H1 (cell line): ENCODE results near the gene SPCS3. TPM values are rescaled to one million over a fixed set of nuclear protein-coding genes. Genes with fewer than 3 reads are reported as not detected.

Experiments
- CTCF ChIA-PET: fragments of 300-600 bp; sonication (Branson Sonifier 250); formaldehyde crosslinking; loops from one replicate; lab custom pipeline; 2021; ENCODE audit not compliant: partially characterized antibody; lab: Charles Lee
- POLR2A ChIA-PET: fragments of 300-600 bp; sonication (Branson Sonifier 250); formaldehyde crosslinking; loops from one replicate; lab custom pipeline; 2021; ENCODE audit warnings: inconsistent platforms; ENCODE audit not compliant: partially characterized antibody; lab: Charles Lee
- DNase-seq, 2 experiments: peaks; one replicate each; pipeline versions ENCODE4 v3.0.0 to v3.0.0-alpha.2; 2010 to 2022; ENCODE audit warnings: low spot score in 2 of 2, low read depth in 1 of 2, mixed read lengths in 1 of 2
- FAIRE-seq: peaks from 2 replicates; lab custom pipeline; 2011; peaks lifted over from hg19 to GRCh38; lab: Jason Lieb, UNC
- H2AFZ ChIP-seq: 2 replicates; pipeline ENCODE4 v1.8.1; 2012; ENCODE audit warnings: low read length, inconsistent platforms
- H2AK5ac ChIP-seq: 2 replicates; pipeline ENCODE4 v1.6.1; 2013; ENCODE audit warnings: low read depth, low read length
- H2BK120ac ChIP-seq: replicated peaks from 2 replicates; pipeline ENCODE3; 2013; ENCODE audit warnings: low read depth, low read length, inconsistent platforms
- H2BK12ac ChIP-seq: 2 replicates; pipeline ENCODE4 v1.6.1; 2013; ENCODE audit warnings: low read depth, low read length
- H2BK15ac ChIP-seq: 2 replicates; pipeline ENCODE4 v1.6.1; 2013; ENCODE audit warnings: low read length
- H2BK20ac ChIP-seq: 2 replicates; pipeline ENCODE4 v1.6.1; 2013; ENCODE audit warnings: low read length
- H2BK5ac ChIP-seq: 2 replicates; pipeline ENCODE4 v1.6.1; 2013; ENCODE audit warnings: low read depth, low read length
- H3K14ac ChIP-seq: 2 replicates; pipeline ENCODE4 v1.6.1; 2013; ENCODE audit warnings: inconsistent platforms; ENCODE audit not compliant: insufficient read length
- H3K18ac ChIP-seq: 2 replicates; pipeline ENCODE4 v1.6.1; 2013; ENCODE audit warnings: low read length; ENCODE audit errors: extremely low read depth
- H3K23ac ChIP-seq: 2 replicates; pipeline ENCODE4 v1.6.1; 2013; ENCODE audit warnings: inconsistent platforms; ENCODE audit not compliant: insufficient read length
- H3K23me2 ChIP-seq: 2 replicates; pipeline ENCODE4 v1.6.1; 2013; ENCODE audit warnings: low read depth, low read length
- H3K27ac ChIP-seq: 2 replicates; pipeline ENCODE4 v1.6.1; 2011; ENCODE audit warnings: low read depth, low read length, inconsistent platforms
- H3K27me3 ChIP-seq, 4 experiments: replicated peaks in 1 of 4; 1 replicate in 1 of 4; 2 replicates in 3 of 4; pipeline versions ENCODE4 v1.6.1 to v1.8.1; 2011 to 2013; ENCODE audit warnings: low read length in 3 of 4, mild to moderate bottlenecking in 3 of 4, inconsistent platforms in 2 of 4, mixed read lengths in 2 of 4, moderate library complexity in 1 of 4; ENCODE audit not compliant: control insufficient read depth in 3 of 4, insufficient read depth in 3 of 4; ENCODE audit errors: extremely low read depth in 1 of 4
- H3K36me3 ChIP-seq, 4 experiments: 2 replicates each; pipeline versions ENCODE4 v1.6.1 to v1.8.1; 2011 to 2013; ENCODE audit warnings: mild to moderate bottlenecking in 4 of 4, low read length in 3 of 4, moderate library complexity in 2 of 4, control low read depth in 1 of 4, inconsistent platforms in 1 of 4; ENCODE audit not compliant: insufficient read depth in 4 of 4, control insufficient read depth in 2 of 4
- H3K4ac ChIP-seq: replicated peaks from 2 replicates; pipeline ENCODE3; 2013; ENCODE audit warnings: low read length, low read depth, mixed read lengths, inconsistent platforms; ENCODE audit not compliant: insufficient read length
- H3K4me1 ChIP-seq, 4 experiments: replicated peaks in 1 of 4; 1 replicate in 1 of 4; 2 replicates in 3 of 4; pipeline versions ENCODE4 v1.6.1 to v1.8.1; 2011 to 2013; ENCODE audit warnings: low read length in 3 of 4, inconsistent platforms in 2 of 4, mixed read lengths in 1 of 4; ENCODE audit not compliant: insufficient read depth in 4 of 4, control insufficient read depth in 3 of 4
- H3K4me2 ChIP-seq, 2 experiments: 2 replicates each; pipeline versions ENCODE4 v1.6.1 to v1.8.1; 2011 to 2013; ENCODE audit warnings: low read depth in 2 of 2, low read length in 2 of 2, control low read depth in 1 of 2, inconsistent platforms in 1 of 2, mild to moderate bottlenecking in 1 of 2; ENCODE audit not compliant: insufficient read depth in 1 of 2
- H3K4me3 ChIP-seq, 4 experiments: fragments of 200-600, 300-600 bp in 1 of 4; sonication (generic), shearing (Covaris generic), sonication (Bioruptor Twin) in 1 of 4; 2 replicates each; pipeline versions ENCODE4 v1.5.1 to v1.8.1; 2011 to 2016; ENCODE audit warnings: low read length in 4 of 4, low read depth in 3 of 4, control low read depth in 2 of 4, inconsistent platforms in 2 of 4, mild to moderate bottlenecking in 2 of 4, mixed read lengths in 1 of 4, moderate library complexity in 1 of 4; ENCODE audit not compliant: insufficient read depth in 2 of 4; ENCODE audit errors: extremely low read depth in 1 of 4
- H3K56ac ChIP-seq: replicated peaks from 2 replicates; pipeline ENCODE3; 2013; ENCODE audit warnings: low read depth, mild to moderate bottlenecking, mixed read lengths, low read length, inconsistent platforms; ENCODE audit not compliant: insufficient read length
- H3K79me1 ChIP-seq: 2 replicates; pipeline ENCODE4 v1.6.1; 2013; ENCODE audit warnings: low read depth, low read length, control low read depth
- H3K79me2 ChIP-seq, 2 experiments: 2 replicates each; pipeline versions ENCODE4 v1.6.1 to v1.8.1; 2012 to 2013; ENCODE audit warnings: low read length in 2 of 2, mild to moderate bottlenecking in 2 of 2, inconsistent platforms in 1 of 2; ENCODE audit not compliant: insufficient read depth in 2 of 2, control insufficient read depth in 1 of 2
- H3K9ac ChIP-seq, 4 experiments: replicated peaks in 1 of 4; 1 replicate in 1 of 4; 2 replicates in 3 of 4; pipeline versions ENCODE4 v1.6.1 to v1.8.1; 2011 to 2013; ENCODE audit warnings: low read depth in 3 of 4, low read length in 3 of 4, control low read depth in 2 of 4, mild to moderate bottlenecking in 2 of 4, moderate library complexity in 2 of 4, inconsistent platforms in 1 of 4; ENCODE audit errors: extremely low read depth in 1 of 4
- H3K9me3 ChIP-seq, 2 experiments: 2 replicates each; pipeline versions ENCODE4 v1.6.1 to v1.8.1; 2012 to 2013; ENCODE audit warnings: mild to moderate bottlenecking in 2 of 2, moderate library complexity in 2 of 2, control low read depth in 1 of 2, inconsistent platforms in 1 of 2, low read depth in 1 of 2, low read length in 1 of 2, mixed read lengths in 1 of 2; ENCODE audit not compliant: insufficient read depth in 2 of 2
- H4K20me1 ChIP-seq, 2 experiments: replicated peaks in 1 of 2; 2 replicates each; pipeline versions ENCODE3 to v1.8.1; 2011 to 2013; ENCODE audit warnings: inconsistent platforms in 2 of 2, low read length in 2 of 2, mild to moderate bottlenecking in 1 of 2; ENCODE audit not compliant: insufficient read depth in 2 of 2, control insufficient read depth in 1 of 2
- H4K5ac ChIP-seq: 2 replicates; pipeline ENCODE4 v1.6.1; 2013; ENCODE audit warnings: low read length, low read depth, mixed read lengths, inconsistent platforms; ENCODE audit not compliant: insufficient read length
- H4K8ac ChIP-seq: 2 replicates; pipeline ENCODE4 v1.8.0; 2013; ENCODE audit warnings: mild to moderate bottlenecking, moderate library complexity, low read length, inconsistent platforms; ENCODE audit not compliant: insufficient read depth; ENCODE audit errors: extremely low read depth
- H4K91ac ChIP-seq: replicated peaks from 2 replicates; pipeline ENCODE3; 2013; ENCODE audit warnings: low read length, mixed read lengths, inconsistent platforms; ENCODE audit not compliant: insufficient read length
- CEBPB ChIP-seq: IDR thresholded peaks from 2 replicates; pipeline ENCODE4 v1.6.1; 2012; ENCODE audit warnings: low read depth, low read length
- JUND ChIP-seq: IDR thresholded peaks from 2 replicates; pipeline ENCODE4 v1.6.1; 2011; ENCODE audit warnings: mild to moderate bottlenecking, improper control_type of control experiment, low read length
- NANOG ChIP-seq: IDR thresholded peaks from 2 replicates; pipeline ENCODE4 v1.6.1; 2011; ENCODE audit warnings: low read length, low read depth, mild to moderate bottlenecking, inconsistent platforms; ENCODE audit not compliant: insufficient read depth, poor library complexity, severe bottlenecking
- TAF7 ChIP-seq: optimal IDR thresholded peaks from 2 replicates; pipeline ENCODE3; 2011; ENCODE audit warnings: low read depth, mild to moderate bottlenecking, inconsistent platforms, low read length, moderate library complexity, borderline replicate concordance
- WGBS, 2 experiments: shearing (Covaris generic) in 1 of 2; methylation state at CpG; one replicate each; pipeline versions ENCODE4 v1.1.6 to v1.1.7; 2013 to 2015; ENCODE audit warnings: low lambda C conversion rate in 2 of 2, mixed read lengths in 2 of 2, inconsistent platforms in 1 of 2, low coverage in 1 of 2, missing lambda C conversion rate in 1 of 2; ENCODE audit not compliant: insufficient replicate concordance in 2 of 2, insufficient coverage in 1 of 2, insufficient read length in 1 of 2; ENCODE audit errors: extremely low coverage in 1 of 2, missing lambda C conversion rate in 1 of 2; 5-methylcytosine and 5-hydroxymethylcytosine counted together
- polyA plus RNA-seq, 7 experiments: library from polyadenylated mRNA; depleted of rRNA in 3 of 7; stranded (reverse) in 5 of 7; unstranded in 2 of 7; fragments of >200 nt in 5 of 7; fragments of 200-250 nt in 2 of 7; gene quantifications; 1 replicate in 5 of 7; 2 replicates in 1 of 7; 4 replicates in 1 of 7; pipeline versions ENCODE4 v1.2.1 to v1.2.3, GENCODE V29; 2011 to 2013; ENCODE audit warnings: missing spikeins in 2 of 7, mixed read lengths in 2 of 7
- total RNA-seq: library from RNA; stranded (reverse); fragmentation: NEBNext Ultra II Directional; extraction: Animal tissue kit (Norgen Biotek cat#: 25700); gene quantifications from 2 replicates; pipeline ENCODE4 v1.2.1, GENCODE V29; 2021

SPCS3 gene
- total and polyA plus RNA-seq, 2 of the 8 experiments (the other 6 are each of a cell fraction or from before 2014, with no cell fraction given), result 18.4 to 117 TPM

DNA sequence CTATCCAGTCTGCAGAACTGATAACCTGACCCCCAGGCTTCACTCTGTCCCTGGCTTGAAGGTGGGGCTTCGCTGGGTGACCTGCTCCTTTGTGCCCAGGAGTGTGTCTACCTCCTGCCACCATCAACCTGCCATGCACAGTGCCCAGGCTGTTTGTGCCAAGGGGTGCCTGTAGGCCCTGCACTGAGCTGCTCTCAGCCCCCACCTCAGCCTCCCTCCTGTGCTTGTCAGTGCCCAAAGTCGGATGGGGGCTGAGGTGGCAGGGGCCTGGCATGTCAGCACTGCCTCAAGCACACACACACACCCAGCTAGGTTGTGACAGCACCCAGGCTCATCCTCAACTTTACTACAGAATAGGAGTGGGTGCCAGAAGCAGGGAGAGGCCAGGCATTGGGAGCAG lies 23.5 kb downstream of the SPCS3 start:
- Histone ChIP-seq H4K91ac (no peak overlapping the region), H2BK15ac (no peak overlapping the region), H2BK5ac (no peak overlapping the region), H2BK20ac (no peak overlapping the region), H3K23me2 (no peaks in the 10 kb centered on the region), H3K4me1 (peaks cover 0 to 3% (median under 1%) of the 10 kb centered on the region in 4 experiments; a peak in 2 of 7 replicates), H3K4ac (no peak overlapping the region), H4K8ac (no peak overlapping the region), H3K9me3 (peaks cover 18 to 22% of the 10 kb centered on the region in 2 experiments), H3K79me1 (no peaks in the 10 kb centered on the region), H3K27me3 (no peaks in the 10 kb centered on the region), H3K4me3 (no peak overlapping the region), H2AFZ (no peak overlapping the region), H3K9ac (no peak overlapping the region), H3K23ac (no peak overlapping the region), H2AK5ac (no peak overlapping the region; the same call in 1 of the 2 replicates), H3K36me3 (peaks cover 0 to 3% (median 0%) of the 10 kb centered on the region in 4 experiments; a peak in 1 of 8 replicates), H3K18ac (no peak overlapping the region), H3K4me2 (no peak overlapping the region), H2BK12ac (no peak overlapping the region), H2BK120ac (no peak overlapping the region), H3K56ac (no peak overlapping the region), H3K79me2 (no peaks in the 10 kb centered on the region), H4K5ac (no peak overlapping the region), H3K14ac (no peak overlapping the region), H3K27ac (no peak overlapping the region), H4K20me1 (peaks cover 0 to 3% of the 10 kb centered on the region in 2 experiments)
- WGBS, 2 experiments, result 84% methylated on average over 2 of the region's 2 CpGs; no CpG with 5 or more reads in 1 of the 2 experiments
- TF ChIP-seq NANOG (no peak), CEBPB (no peak), JUND (no peak), TAF7 (no peak)
- ChIA-PET POLR2A (interaction anchor here (1.8 kb wide), 1 partner anchor 9 kb away, joined by 3 read pairs; no protein-coding TSS in a partner anchor), CTCF (interaction anchor here (1.0 to 4.6 kb wide), 4 partner anchors 7 to 307 kb away, joined by 3 to 52 read pairs (median 24); no protein-coding TSS in a partner anchor)
- FAIRE-seq (no peak), DNase-seq (no peak)
